Retinal pigment epithelial cell (primary cell): ENCODE data around the gene SACS.
A peak's percentile ranks its signal among the peaks of the same experiment; 100 is the strongest.

Experiments
- DNase-seq: peaks from one replicate; pipeline ENCODE4 v3.0.0-alpha.2; 2010; ENCODE audit warnings: low read depth
- H3K4me3 ChIP-seq: 2 replicates; pipeline ENCODE4 v1.5.1; 2011; ENCODE audit warnings: mild to moderate bottlenecking, low read length, control low read depth, moderate library complexity
- CTCF ChIP-seq: conservative IDR thresholded peaks from 2 replicates; pipeline ENCODE4 v1.5.1; 2011; ENCODE audit warnings: low read depth, low read length, control low read depth, inconsistent platforms

SACS gene

GRCh38 chr13:23469951-23470421 is 36.5 kb upstream of the SACS start:
- H3K4me3 ChIP-seq = no peak overlapping the region
- no peak for TF ChIP-seq CTCF
- DNase-seq = peak; percentile 66

- no peak for DNase-seq
- no peak overlapping the region for H3K4me3 ChIP-seq
- TF ChIP-seq CTCF = no peak
These were observed 35.3 kb upstream of the SACS start for GRCh38 chr13:23468811-23469210.

- no peak for DNase-seq
- no peak for TF ChIP-seq CTCF
- no peak overlapping the region for H3K4me3 ChIP-seq
These were observed 34.4 kb upstream of the SACS start for GRCh38 chr13:23467932-23468278.

- no peak for DNase-seq
- H3K4me3 ChIP-seq = no peak overlapping the region
- no peak for TF ChIP-seq CTCF
These were observed 33.8 kb upstream of the SACS start for GRCh38 chr13:23467048-23467931.

DNA sequence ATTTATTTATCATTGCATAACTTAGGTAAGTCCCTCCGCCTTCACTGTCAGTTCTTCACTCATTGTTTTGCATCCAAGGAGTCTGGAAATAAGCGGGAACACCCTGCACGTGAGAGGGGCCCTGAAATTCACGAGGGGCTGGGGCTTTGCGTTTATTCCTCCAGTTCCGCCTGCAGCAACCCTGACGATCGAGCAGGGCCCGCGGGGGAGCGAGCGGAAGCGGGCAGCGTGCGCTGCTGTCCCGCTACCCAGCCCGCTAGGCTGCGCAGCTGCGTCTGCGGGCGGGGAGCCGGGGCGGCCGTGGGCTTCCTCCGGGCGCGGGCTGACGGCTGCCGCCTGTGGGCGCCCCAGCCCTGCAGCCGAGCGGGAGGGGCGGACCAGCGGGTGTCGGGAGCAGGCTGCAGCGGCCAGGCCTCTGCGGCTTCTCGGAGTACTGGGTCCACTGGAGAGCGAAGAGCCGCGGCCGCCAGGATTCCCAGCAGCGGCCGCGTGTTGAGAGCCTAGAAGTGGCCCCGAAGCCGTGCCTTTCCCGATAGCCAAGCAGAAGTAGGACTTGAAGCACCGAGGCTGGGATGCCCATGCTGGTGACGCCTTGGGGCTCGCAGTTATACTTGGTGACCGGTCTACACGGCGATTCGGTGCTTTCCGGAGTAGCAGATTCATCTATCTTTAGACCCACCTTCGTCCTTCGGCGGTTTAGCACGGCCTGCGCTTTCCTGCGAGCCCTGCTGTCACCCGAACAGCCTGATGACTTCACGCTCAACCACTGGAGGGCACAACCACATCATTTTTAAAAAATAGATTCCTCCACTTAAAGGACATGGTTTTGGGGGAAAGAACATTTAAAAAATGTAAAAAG is 32.9 kb upstream of the SACS start:
- H3K4me3 ChIP-seq = peak overlapping the region; percentile 56
- no peak for DNase-seq
- peak; percentile 64 for TF ChIP-seq CTCF

DNA sequence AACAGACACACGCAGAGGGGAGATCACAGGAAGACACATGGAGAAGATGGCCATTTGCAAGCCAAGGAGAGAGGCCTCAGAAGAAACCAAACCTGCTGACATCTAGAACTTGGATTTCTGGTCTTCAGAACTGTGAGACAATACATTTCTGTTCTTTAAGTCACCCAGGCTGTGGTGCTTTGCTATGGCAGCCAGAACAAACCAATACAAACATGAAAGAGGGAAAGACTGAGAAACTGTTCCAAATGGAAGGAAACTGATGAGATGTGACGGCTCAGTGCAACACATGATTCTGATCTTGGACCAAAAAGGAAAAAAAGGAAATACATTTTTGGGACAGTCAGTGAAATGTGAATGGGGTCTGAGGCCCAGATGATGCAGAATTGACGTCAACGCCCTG is 30.2 kb upstream of the SACS start:
- no peak for TF ChIP-seq CTCF
- DNase-seq = no peak

More for the DNA sequence above, 30.2 kb upstream of the SACS start:
- H3K4me3 ChIP-seq = no peak overlapping the region
